ENCODE data around the gene LIN9.

The LIN9 gene

DNA sequence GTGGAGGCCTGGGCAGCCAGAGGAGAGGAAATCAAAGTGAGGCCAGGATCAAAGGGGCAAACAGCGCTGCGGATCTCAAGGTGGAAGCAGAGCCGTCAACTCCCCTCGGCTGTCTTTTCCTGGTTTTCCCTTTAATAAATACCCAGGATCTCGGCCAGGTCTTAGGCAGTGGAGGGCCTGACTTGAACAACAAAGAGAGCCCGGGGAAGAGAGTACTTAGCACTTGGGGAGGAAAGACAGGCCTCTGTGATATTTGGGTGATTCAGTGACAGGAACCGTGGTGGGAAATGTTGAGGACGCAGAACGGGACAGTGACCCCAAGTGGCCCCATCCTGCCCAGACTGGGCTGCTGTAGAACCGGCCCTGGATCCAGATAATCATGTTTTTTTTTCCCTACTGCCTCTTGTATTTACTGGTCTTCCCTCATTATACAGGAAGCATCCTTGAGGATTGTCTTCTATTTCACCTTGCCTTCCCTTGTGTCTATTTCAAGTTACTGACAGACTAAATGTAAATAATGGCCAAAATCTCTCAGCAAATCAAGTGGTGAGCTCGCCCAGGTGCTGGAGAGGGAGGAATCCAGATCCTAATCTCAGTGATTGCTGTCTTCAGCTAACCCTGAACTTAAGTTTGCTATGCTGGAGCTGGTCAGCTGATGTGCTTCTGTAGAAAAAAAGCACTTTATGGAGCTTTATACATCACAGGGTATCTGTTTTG is 88.3 kb downstream of the LIN9 start:
- H2AK5ac ChIP-seq (ENCODE audit: low read length), result no peak overlapping the region
- H4K12ac ChIP-seq (ENCODE audit: low read depth, low read length), result no peak overlapping the region
- peaks cover 5% of the 10 kb centered on the region for H3K79me1 ChIP-seq (ENCODE audit: low read length)
- no peak overlapping the region for H3K9ac ChIP-seq (ENCODE audit: low read length)
- peaks cover 0 to 5% of the 10 kb centered on the region in 2 experiments for H3K4me1 ChIP-seq (ENCODE audit: control insufficient read depth in 1 of 2, insufficient read depth in 2 of 2, low read length in 2 of 2)
- peak overlapping the region; percentile 31 for H4K8ac ChIP-seq (ENCODE audit: low read depth, low read length)
- H2BK120ac ChIP-seq (ENCODE audit: insufficient read depth, low read length, poor library complexity), result no peak overlapping the region
- no peak overlapping the region for H2AFZ ChIP-seq (ENCODE audit: insufficient read depth, low read length, poor library complexity)
- H3K79me2 ChIP-seq (ENCODE audit: control insufficient read depth, insufficient read depth, low read length, poor library complexity), result no peaks in the 10 kb centered on the region
- H3K27me3 ChIP-seq (ENCODE audit: insufficient read depth, low read length), result no peaks in the 10 kb centered on the region
- no peak overlapping the region for H3K18ac ChIP-seq (ENCODE audit: low read length)
- no peaks in the 10 kb centered on the region for H3K9me3 ChIP-seq (ENCODE audit: insufficient read depth, low read depth, low read length)
- no peak overlapping the region for H3K4me2 ChIP-seq (ENCODE audit: low read length)
- H3K4ac ChIP-seq (ENCODE audit: low read depth, low read length), result no peak overlapping the region
- no peaks in the 10 kb centered on the region for H3K36me3 ChIP-seq (ENCODE audit: control insufficient read depth in 1 of 2, insufficient read depth in 2 of 2, low read length in 2 of 2)
- DNase-seq, result peak in 1 of 2 donors; percentile 35
- no CpG with 5 or more reads among the region's 11 CpGs for WGBS (ENCODE audit: extremely low coverage, insufficient coverage, insufficient read length)
- H3K27ac ChIP-seq (ENCODE audit: low read depth, low read length), result no peak overlapping the region
- peak overlapping the region; percentile 37 for H2BK5ac ChIP-seq (ENCODE audit: low read depth, low read length, poor library complexity)
- H2BK12ac ChIP-seq (ENCODE audit: low read length), result no peak overlapping the region
- H3K14ac ChIP-seq (ENCODE audit: low read length), result no peak overlapping the region
- no peak overlapping the region for H3K23ac ChIP-seq (ENCODE audit: low read length)
- no peak overlapping the region for H3K4me3 ChIP-seq (ENCODE audit: low read depth, low read length)
- no peak overlapping the region for H4K91ac ChIP-seq (ENCODE audit: low read depth, low read length)

DNA sequence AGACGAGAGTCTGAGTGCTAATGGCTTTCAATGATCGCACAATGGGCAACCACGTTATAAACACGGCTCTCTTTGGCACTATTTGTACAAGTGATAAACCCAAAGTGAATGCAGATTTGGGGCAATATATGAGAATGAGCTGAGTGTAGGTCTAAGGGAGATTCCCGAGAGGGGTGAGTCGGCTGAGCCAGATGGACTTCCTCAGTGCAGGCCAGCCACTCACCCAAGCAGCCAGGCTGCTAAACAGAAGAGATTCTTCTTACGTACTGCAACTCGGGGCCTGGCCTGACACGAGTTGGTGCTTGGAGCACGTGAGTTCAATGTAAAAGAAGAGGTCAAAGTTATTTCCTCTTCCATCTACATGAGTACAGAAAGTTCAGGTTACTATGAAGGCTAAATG is 91.7 kb downstream of the LIN9 start:
- no peak overlapping the region for H2BK12ac ChIP-seq (ENCODE audit: low read length)
- H3K79me1 ChIP-seq (ENCODE audit: low read length), result peaks cover 4% of the 10 kb centered on the region
- no peaks in the 10 kb centered on the region for H3K79me2 ChIP-seq (ENCODE audit: control insufficient read depth, insufficient read depth, low read length, poor library complexity)
- H2AFZ ChIP-seq (ENCODE audit: insufficient read depth, low read length, poor library complexity), result no peak overlapping the region
- no peak overlapping the region for H3K27ac ChIP-seq (ENCODE audit: low read depth, low read length)
- no peak overlapping the region for H3K23ac ChIP-seq (ENCODE audit: low read length)
- H3K36me3 ChIP-seq (ENCODE audit: control insufficient read depth in 1 of 2, insufficient read depth in 2 of 2, low read length in 2 of 2), result no peaks in the 10 kb centered on the region
- H3K27me3 ChIP-seq (ENCODE audit: insufficient read depth, low read length), result no peaks in the 10 kb centered on the region
- no peak overlapping the region for H3K4ac ChIP-seq (ENCODE audit: low read depth, low read length)
- H3K4me3 ChIP-seq (ENCODE audit: low read depth, low read length), result no peak overlapping the region
- no peak overlapping the region for H2AK5ac ChIP-seq (ENCODE audit: low read length)
- H4K8ac ChIP-seq (ENCODE audit: low read depth, low read length), result no peak overlapping the region
- no peak overlapping the region for H4K12ac ChIP-seq (ENCODE audit: low read depth, low read length)
- no peak overlapping the region for H2BK5ac ChIP-seq (ENCODE audit: low read depth, low read length, poor library complexity)
- no peak overlapping the region for H3K4me2 ChIP-seq (ENCODE audit: low read length)
- no peak overlapping the region for H3K9ac ChIP-seq (ENCODE audit: low read length)
- no peak overlapping the region for H3K14ac ChIP-seq (ENCODE audit: low read length)
- no peaks in the 10 kb centered on the region for H3K9me3 ChIP-seq (ENCODE audit: insufficient read depth, low read depth, low read length)
- DNase-seq, result no peak
- no peak overlapping the region for H2BK120ac ChIP-seq (ENCODE audit: insufficient read depth, low read length, poor library complexity)
- no peak overlapping the region for H3K18ac ChIP-seq (ENCODE audit: low read length)
- H3K4me1 ChIP-seq (ENCODE audit: control insufficient read depth in 1 of 2, insufficient read depth in 2 of 2, low read length in 2 of 2), result peaks cover 4 to 13% of the 10 kb centered on the region in 2 experiments
- no peak overlapping the region for H4K91ac ChIP-seq (ENCODE audit: low read depth, low read length)
- WGBS (ENCODE audit: extremely low coverage, insufficient coverage, insufficient read length), result no CpG with 5 or more reads among the region's 10 CpGs

- Histone ChIP-seq H2BK12ac (ENCODE audit: low read length) (no peak overlapping the region), H3K9ac (ENCODE audit: low read length) (no peak overlapping the region), H4K8ac (ENCODE audit: low read depth, low read length) (no peak overlapping the region), H4K91ac (ENCODE audit: low read depth, low read length) (no peak overlapping the region), H4K12ac (ENCODE audit: low read depth, low read length) (no peak overlapping the region), H2AFZ (ENCODE audit: insufficient read depth, low read length, poor library complexity) (no peak overlapping the region), H2BK120ac (ENCODE audit: insufficient read depth, low read length, poor library complexity) (no peak overlapping the region), H2BK5ac (ENCODE audit: low read depth, low read length, poor library complexity) (no peak overlapping the region), H3K79me1 (ENCODE audit: low read length) (peaks cover 4% of the 10 kb centered on the region), H3K4me1 (ENCODE audit: control insufficient read depth in 1 of 2, insufficient read depth in 2 of 2, low read length in 2 of 2) (peaks cover 4 to 13% of the 10 kb centered on the region in 2 experiments), H3K4ac (ENCODE audit: low read depth, low read length) (no peak overlapping the region), H3K4me2 (ENCODE audit: low read length) (no peak overlapping the region), H2AK5ac (ENCODE audit: low read length) (no peak overlapping the region), H3K36me3 (ENCODE audit: control insufficient read depth in 1 of 2, insufficient read depth in 2 of 2, low read length in 2 of 2) (no peaks in the 10 kb centered on the region), H3K4me3 (ENCODE audit: low read depth, low read length) (no peak overlapping the region), H3K79me2 (ENCODE audit: control insufficient read depth, insufficient read depth, low read length, poor library complexity) (no peaks in the 10 kb centered on the region), H3K23ac (ENCODE audit: low read length) (no peak overlapping the region), H3K9me3 (ENCODE audit: insufficient read depth, low read depth, low read length) (no peaks in the 10 kb centered on the region), H3K14ac (ENCODE audit: low read length) (no peak overlapping the region), H3K27me3 (ENCODE audit: insufficient read depth, low read length) (no peaks in the 10 kb centered on the region), H3K27ac (ENCODE audit: low read depth, low read length) (no peak overlapping the region), H3K18ac (ENCODE audit: low read length) (no peak overlapping the region)
- WGBS (ENCODE audit: extremely low coverage, insufficient coverage, insufficient read length), result no CpG with 5 or more reads among the region's 5 CpGs
- no peak for DNase-seq
These were observed 92.9 kb downstream of the LIN9 start for GRCh38 chr1:226216056-226216455.

DNA sequence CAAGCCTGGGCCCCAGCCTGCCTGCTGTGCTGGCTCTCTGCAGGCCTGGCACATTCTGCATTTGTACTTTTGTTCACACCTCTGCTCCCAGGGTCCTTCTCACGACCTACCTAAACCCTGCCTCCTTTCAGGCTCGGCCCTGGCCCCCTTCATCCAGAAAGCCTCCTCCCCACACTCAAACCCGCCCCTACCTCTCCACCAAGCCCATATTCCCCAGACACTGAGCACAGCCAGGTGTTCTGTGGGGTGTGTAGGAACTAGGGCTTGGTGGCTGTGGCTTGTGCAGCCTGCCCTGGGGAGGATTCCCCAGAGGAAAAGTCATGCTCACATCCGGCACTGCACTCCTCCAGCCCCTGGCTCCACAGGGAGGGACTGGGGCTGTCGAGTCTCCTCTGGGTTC is 93.7 kb downstream of the LIN9 start:
- Histone ChIP-seq H3K23ac (ENCODE audit: low read length) (no peak overlapping the region), H3K36me3 (ENCODE audit: control insufficient read depth in 1 of 2, insufficient read depth in 2 of 2, low read length in 2 of 2) (no peaks in the 10 kb centered on the region), H3K4me2 (ENCODE audit: low read length) (no peak overlapping the region), H3K79me2 (ENCODE audit: control insufficient read depth, insufficient read depth, low read length, poor library complexity) (no peaks in the 10 kb centered on the region), H2BK12ac (ENCODE audit: low read length) (peak overlapping the region; percentile 43), H3K4me1 (ENCODE audit: control insufficient read depth in 1 of 2, insufficient read depth in 2 of 2, low read length in 2 of 2) (peaks cover 7% of the 10 kb centered on the region in 2 experiments), H3K4me3 (ENCODE audit: low read depth, low read length) (no peak overlapping the region), H3K18ac (ENCODE audit: low read length) (no peak overlapping the region), H3K79me1 (ENCODE audit: low read length) (peaks cover 4% of the 10 kb centered on the region), H3K9me3 (ENCODE audit: insufficient read depth, low read depth, low read length) (no peaks in the 10 kb centered on the region), H4K8ac (ENCODE audit: low read depth, low read length) (no peak overlapping the region), H3K14ac (ENCODE audit: low read length) (peak overlapping the region; percentile 29), H3K4ac (ENCODE audit: low read depth, low read length) (no peak overlapping the region), H3K27me3 (ENCODE audit: insufficient read depth, low read length) (no peaks in the 10 kb centered on the region), H4K91ac (ENCODE audit: low read depth, low read length) (peak overlapping the region; percentile 8), H4K12ac (ENCODE audit: low read depth, low read length) (no peak overlapping the region), H2AK5ac (ENCODE audit: low read length) (no peak overlapping the region), H2BK120ac (ENCODE audit: insufficient read depth, low read length, poor library complexity) (no peak overlapping the region), H3K27ac (ENCODE audit: low read depth, low read length) (peak overlapping the region; percentile 10), H2AFZ (ENCODE audit: insufficient read depth, low read length, poor library complexity) (no peak overlapping the region), H2BK5ac (ENCODE audit: low read depth, low read length, poor library complexity) (no peak overlapping the region), H3K9ac (ENCODE audit: low read length) (no peak overlapping the region)
- no CpG with 5 or more reads among the region's 5 CpGs for WGBS (ENCODE audit: extremely low coverage, insufficient coverage, insufficient read length)
- no peak for DNase-seq

Measured in trophoblast cell (in vitro differentiated cells and primary cell).